Activated CD8-positive, alpha-beta memory T cell treated with anti-CD3 and anti-CD28 coated beads, Interleukin-2, amount 50 U/mL, for 24 hours (primary cell): ENCODE measurements around the gene KCNQ2.

Experiments
- DNase-seq: peaks from one replicate; pipeline ENCODE4 v3.0.0-alpha.2; 2020; ENCODE audit errors: extremely low read depth

The KCNQ2 gene

DNA sequence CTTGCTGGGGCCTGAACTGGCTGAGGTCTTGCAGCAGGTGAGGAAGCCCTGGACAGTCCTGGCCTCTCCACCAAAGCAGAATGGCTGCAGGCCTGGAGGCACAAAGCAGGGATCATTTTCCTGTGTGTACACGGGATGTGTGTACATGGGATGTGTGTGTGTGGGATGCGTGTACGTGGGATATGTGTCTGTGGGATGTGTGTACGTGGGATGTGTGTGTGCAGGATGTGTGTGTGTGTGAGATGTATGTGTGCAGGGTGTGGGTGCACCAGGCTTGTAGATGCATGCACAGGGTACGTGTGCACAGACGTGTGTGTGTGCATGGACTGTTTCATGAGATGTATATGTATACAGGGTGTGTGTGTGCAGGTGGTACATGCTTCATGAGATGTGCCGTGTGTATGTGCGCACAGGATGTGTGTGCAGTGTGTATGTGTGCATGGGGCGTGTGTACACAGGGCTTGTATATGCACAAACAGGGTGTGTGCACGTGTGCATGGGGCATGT, 103.4 kb downstream of the KCNQ2 start:
- no peak for DNase-seq

DNA sequence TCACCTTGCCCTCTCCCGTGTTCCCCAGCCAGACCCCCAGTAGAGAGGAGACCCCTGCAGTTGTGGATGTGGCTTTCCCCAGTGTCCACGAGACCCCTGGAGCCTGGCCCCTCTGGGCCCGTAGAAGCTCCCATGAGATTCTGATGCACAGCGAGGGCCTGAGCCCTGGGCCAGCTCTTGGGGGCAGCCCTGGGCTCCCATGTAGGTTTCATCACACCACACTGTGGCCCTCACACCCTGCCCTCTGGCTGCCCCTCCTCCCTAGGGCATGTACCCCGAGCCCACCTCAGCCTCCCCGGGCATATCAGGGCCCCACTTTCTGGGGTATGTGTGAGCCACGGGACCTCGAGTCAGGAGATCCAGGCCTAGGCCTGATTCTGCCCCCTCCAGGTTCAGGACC, 104.3 kb downstream of the KCNQ2 start:
- no peak for DNase-seq

DNA sequence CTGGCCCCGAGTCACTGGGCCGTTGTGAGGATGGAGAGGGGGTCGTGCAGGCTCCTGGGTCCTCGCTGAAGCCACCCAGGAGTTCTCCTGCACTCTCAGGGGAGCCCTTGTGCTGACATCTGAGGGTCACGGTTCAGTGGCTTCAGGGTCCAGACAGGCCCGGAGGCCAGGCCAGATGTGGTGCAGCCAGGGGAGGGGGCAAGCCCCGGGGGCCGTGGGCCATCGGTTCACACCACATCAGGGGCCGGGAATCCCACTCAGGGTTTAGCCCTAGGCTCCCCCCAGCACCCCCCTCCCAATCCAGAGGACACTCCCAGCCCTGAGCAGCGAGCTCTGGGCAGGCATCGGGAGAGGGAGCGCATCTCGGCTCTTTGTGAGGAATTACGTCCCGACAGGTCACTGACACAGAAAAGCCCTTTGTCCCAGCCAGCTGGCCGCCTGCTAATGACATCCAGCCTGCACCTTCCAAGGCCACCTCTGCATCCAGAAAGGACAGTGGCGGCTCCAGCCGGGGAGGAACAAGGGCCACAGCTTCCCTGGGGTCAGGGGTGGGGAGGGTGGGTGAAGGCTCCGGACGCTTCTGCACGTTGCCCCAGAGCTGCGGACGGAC, 104.9 kb downstream of the KCNQ2 start:
- no peak for DNase-seq

DNA sequence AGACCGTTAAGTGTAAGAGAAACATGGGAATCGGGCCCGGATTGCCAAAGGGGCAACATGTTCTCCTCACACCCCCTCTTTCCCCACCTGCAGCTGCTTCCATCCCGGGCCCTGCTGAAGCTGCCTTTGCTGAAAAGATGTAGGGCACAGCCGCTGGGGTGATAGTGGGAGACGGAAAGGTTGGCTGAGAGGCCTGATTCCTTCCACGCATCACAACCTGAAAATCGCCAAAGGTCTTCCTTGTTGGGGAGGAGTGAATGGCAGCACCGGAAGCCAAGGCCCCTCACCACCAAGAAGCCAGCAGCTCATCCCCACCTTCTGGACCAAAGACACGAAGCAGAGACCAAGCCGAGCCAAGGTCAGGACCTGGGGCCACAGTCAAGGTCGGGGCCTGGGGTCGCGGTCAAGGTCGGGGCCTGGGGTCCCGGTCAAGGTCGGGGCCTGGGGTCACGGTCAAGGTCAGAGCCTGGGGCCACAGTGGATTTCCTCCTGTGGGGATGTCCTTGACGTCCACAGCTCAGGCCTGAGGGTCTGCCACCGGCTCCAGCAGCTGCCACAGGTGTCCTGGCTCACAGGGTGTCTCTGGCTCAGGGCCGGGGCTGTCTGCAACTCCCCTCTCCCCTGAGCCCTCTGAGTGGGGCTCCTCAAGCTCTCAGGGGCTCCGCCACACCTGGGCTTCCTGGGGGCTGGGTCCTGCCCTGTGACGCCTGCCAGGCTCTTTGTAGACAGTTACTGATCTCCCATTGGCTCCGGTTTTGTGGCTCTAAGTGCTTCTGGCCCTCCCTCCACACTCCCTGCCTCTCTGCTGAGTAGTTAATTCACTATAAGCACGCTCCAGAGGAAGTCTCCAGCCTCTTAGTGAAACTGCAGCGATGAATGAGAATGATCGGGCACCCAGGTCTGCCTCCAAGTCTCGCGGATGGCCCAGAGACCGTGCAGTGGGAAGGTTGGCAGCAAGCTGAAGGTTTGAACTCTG, 105.8 kb downstream of the KCNQ2 start:
- no peak for DNase-seq

DNA sequence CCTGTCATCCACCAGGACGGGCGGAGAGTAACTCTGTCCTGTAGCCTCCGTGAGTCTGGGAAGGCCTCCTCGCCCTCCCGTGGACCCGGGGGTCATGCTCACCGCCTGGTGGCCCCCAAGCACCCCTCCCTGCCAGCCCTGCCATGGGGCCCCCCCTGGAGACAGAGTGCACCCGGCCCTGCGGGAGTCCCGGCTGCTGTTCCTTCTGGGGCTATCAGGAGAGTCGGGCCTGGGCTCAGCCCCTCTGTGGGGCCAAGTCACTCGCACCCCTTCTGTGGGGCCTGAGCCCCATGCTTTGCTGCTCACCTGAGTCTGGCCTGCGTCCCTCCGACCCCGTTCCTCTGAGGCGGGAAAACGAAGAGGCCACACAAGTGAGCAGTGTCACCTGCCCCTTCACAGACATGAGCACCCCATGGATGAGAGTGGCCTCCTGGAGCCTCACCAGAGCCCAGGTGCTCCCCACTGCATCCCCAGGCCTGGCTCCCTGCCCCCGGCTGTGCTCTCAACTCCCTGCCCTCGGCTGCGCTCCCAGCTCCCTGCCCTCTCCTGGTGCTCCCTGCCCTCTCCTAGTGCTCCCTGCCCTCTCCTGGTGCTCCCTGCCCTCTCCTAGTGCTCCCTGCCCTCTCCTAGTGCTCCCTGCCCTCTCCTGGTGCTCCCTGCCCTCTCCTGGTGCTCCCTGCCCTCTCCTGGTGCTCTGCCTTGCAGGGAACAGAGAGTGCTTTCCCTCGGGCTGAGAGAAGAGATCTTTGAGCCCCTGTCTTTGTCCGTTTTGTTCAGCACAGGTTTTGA, 106.7 kb downstream of the KCNQ2 start:
- no peak for DNase-seq

DNA sequence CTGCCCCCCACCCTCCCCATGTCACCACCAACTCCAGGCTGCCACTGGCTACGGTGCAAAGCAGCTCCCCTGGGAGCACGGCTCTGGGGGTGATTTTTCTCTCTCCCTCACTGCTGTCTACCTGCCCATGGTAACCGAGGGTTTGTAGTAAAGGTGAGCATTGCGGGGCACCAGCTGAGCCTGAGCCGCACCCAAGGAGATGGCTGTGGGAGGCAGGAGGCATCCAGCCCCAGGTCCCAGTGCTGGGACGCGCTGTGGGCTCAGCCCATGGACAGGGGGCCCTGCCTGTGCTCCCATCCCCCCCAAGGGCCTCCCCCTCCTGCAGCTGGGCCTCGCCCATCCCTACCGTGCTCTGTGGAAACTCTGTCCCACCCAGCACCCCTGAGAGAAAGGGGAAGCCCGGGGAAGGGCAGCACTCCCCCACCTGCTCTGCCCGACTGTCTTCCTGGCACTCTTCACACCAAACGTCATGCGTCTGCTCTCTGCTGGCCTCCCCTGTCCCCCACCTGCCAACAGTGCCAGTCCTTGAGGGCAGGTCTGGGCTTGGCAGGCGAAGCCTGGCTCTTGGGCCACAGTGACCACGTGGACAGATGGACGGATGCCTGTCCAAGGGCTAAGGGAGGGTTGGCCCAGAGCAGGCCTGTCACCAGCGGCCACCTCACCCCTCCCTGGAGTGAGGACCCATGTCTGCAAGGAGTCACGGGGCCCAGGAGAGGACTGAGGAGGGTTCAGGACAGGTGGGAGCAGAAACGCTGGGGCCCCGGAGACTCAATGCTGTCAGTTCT, 107.5 kb downstream of the KCNQ2 start:
- no peak for DNase-seq

DNA sequence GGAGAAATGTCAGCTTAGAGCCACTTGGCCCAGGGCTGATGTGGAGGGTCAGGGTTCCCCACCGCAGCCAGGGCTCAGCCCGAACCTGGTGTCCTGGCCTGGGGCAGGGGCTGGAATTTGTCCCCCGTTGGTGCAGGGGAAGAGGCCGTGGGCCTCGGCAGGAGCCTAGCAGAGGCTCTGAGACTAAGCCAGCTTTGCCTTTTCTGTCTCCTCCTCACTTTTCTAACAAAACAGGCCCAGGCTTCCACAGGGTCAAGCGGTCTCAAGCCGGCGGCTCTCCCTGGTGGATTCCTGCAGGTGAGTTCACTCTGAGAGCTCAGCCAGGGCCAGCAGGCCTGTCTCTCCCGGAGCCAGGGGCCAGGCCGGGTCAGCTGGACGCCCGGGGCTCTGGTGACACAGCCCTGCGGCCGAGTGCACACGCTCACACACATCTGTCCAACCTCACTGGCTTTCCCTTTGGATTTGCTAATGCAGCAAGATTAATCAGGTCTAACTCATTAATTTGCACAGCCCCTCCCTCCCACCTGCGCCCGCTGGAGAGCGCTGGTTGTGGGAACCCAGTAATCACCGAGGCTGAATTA, 108.4 kb downstream of the KCNQ2 start:
- no peak for DNase-seq

DNA sequence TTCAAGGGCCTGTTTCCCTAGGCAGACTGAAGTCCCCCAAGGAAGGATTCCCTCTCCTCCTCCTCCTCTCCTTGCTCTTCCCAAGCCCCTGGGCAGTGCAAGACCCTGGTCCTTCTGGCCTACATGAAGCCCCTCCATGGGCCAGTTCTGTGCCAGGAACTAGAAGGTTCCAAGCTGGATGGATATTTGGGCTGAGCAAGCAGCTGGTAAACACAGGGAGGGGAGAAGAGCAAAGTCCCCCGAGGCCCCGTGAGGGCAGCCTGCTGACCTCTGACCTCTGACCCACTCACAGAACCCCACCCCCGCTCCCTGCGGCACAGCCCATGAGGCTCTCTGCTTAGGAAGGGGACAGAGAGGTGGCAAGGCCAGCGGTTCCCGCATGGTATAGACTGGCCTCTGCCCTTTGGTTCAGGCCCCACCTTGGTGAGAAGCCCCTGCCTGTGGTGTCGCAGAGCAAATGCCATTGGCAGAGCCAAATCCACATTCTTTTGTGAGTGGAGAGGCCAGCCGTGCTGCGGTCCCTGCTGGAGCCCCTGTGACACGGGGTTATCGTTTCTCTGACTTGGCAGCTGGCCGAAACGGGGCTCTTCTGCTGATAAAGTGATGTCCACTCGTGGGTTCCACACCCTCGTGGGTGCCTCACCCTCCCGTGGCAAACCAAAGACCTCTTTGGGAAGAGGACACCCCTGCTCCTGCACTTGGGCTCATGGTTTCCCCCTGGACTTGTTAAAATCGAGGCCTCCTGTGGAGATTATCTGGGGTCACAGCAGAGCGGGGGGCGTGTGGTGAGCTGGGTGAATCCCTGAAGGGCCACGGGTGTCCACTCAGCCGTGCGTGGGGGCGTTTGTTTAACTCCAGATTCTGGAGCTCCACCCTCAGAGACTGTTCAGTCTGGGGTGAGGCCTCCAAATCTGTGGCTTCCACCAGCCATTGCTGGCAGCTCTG, 109.2 kb downstream of the KCNQ2 start:
- no peak for DNase-seq

DNA sequence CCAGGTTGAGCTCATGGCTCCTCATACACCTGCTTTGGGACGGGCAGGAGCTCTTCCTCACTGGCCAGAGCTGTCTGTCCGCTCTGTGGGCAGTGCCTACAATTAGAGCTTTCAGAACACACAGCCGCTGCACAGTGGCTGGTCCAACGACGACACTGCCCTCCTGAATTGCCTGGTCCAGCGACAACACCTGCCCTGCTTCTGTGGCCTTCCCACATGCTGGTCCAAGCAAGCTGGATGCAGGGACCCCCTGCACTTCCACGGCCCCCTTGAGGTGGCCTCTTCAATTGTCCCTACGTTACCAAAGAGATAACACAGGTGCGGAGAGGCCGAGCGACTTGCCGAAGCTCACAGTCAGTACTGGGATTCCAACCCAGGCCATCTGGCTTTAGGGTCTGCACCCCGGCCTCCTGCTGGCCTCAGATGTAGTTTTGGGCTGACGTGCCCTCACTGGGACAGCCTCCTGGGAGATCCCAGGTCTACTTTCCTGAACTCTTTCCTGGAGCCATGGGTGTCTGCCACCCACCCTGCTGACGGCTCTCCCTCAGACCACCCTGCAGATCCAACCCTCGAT, 109.9 kb downstream of the KCNQ2 start:
- DNase-seq = no peak

DNA sequence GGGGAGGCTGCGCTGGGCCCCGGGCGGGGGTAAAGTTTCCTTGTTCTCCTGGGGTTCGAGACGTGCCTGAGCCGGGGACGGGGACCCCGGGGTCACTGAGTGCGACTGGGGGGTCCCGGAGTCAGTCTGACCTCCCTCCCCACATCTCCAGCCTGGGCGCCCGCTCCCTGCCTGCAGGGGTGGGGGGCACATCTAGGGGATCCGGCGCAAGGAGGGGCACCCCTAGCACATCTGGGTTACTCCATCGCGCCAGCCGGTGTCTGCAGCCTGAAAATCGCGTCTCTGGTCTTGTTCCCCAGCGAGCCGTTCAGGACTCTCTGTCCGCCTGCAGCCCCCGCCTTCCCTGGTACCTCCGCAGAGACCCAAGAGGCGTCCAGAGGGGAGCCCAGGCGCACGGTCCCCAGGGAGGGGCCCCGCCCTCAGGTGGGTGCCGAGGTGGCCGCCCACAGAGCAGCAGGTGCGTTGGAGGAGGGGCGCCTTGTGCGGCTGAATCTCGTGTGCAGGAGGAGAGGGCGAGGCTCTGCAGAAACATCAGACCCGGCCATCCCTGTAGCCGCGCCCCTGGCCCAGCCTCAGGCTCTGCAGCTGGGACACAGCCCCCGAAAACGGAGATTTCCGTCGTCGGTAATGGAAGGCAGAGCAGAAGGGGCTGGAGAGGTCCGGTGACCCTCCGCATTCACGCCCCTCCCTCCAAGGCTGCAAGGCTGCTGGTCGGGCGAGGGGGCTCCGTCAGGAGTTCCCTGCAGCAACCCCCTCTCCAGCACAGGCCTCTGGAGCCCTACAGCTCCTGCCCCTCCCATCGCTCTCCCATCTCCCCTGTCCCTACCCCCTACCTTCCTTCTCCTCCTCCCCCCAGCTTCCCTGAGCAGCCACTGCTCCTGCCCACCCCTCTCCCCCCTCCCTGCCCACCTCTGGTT, 110.7 kb downstream of the KCNQ2 start:
- DNase-seq = no peak

DNA sequence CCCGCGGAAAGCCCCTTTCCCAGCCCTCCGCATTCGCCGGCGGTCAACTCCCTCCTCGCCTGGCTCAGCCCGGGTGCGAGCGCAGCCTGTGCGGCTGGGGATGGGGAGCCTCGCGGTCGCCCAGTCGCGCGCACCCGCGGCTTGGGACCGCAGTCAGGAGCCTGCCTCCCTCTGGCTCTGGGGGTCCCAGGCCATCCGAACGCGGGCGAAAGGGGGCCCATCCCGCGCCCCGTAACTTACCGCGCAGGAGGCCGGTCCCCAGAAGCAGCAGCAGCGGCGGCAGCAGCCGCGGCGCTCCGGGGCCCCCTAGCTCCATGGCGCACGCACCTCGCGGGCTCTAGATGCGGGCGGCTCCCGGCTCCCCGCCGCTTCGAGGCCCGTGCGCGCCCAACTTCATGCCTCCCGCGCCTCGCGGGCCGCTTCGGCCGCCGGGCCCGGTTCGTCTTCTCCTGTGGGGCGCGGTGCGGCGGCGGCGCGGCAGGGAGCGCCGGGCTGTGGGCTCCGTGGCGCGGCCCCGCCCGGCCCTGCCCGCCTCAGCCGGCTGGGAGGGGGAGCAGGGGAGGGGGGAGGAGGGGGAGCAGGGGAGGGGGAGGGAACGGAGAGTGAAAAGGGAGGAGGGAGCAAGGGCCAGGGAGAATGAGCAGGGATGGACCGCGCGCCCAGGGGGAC, 111.5 kb downstream of the KCNQ2 start, which contains the start of gene CHRNA4:
Gene CHRNA4 (minus strand): TSS at position 500 of the 669 bp plus-strand sequence. CDS start 184 bp downstream, at position 316.
- DNase-seq = no peak

DNA sequence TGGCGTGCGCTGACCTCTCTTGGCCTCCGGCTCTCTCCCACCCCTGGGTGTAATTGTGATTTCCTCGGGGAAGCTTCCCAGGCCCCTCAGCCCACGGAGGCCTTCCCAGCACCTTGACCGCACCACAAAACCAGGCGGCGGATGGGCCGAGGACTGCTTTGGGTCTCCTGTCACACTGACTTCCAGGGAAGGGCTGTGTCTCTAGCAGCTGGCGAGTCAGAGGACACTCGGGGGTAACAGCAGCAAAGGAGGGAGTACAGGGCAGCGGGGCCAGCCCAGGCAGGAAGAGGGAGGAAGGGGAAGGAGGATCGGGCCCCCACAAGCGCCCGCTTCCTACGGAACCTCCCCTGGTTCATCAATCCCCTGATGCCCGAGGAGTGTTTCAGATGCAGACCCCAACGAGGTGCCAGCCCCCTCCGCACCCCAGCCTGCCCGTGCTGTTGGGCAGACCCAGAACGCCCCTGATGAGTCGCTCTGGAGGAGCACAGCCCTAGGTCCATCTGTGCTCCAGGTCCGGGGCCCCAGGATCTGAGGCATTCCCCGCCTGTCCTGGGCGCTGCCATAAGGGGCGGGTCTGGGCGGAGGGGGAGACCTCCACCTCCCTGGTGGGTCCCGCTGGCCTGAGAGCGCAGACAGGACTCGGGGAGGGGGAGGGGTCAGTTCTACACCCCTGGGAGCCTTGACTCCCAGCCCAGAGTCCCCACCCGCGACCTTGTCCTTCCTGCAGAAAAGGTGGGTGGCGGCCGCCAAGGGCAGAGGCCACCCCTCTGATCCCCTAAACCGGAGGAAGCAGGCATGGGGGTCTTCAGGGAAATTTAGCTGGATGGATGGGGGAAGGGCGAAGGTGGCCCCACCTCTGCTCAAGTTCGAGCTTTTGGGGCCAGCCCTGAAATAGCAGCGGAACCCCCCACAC, 112.3 kb downstream of the KCNQ2 start:
- no peak for DNase-seq

DNA sequence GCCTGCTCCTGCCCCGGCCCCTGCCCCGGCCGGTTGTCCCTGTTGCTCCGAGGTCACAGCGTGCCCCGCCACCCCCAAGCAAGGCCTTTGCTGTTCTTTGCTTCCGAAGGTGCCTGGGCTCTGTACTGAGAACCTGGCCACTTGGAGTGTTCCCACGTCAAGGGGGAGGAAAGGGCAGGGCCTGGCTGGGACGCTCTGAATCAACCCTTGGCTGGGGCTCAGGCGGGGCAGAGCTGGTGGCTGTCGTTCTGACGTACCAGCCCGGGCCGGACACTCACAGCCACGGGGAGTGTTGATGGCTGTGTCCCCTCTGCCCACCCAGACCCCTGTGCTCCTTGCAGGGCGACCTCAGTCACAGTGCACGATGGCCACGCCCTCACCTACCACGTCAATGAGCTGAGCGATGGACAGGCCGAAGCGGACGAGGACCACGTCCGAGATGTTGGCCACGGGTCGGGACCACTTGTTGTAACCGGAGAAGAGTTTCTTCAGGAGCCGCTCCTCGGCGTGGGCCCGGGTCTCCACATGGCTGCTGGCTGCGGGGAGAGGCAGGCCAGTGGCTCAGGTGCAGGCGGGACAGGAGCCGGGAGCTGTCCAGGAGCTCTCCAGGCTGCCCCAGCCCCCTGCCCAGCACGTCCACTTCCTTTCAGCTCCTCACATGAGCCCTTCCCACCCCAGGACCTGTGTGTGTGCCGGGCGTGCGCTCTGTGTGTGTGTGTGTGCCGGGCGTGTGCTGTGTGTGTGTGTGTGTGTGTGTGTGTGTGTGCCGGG, 113.1 kb downstream of the KCNQ2 start:
- no peak for DNase-seq

DNA sequence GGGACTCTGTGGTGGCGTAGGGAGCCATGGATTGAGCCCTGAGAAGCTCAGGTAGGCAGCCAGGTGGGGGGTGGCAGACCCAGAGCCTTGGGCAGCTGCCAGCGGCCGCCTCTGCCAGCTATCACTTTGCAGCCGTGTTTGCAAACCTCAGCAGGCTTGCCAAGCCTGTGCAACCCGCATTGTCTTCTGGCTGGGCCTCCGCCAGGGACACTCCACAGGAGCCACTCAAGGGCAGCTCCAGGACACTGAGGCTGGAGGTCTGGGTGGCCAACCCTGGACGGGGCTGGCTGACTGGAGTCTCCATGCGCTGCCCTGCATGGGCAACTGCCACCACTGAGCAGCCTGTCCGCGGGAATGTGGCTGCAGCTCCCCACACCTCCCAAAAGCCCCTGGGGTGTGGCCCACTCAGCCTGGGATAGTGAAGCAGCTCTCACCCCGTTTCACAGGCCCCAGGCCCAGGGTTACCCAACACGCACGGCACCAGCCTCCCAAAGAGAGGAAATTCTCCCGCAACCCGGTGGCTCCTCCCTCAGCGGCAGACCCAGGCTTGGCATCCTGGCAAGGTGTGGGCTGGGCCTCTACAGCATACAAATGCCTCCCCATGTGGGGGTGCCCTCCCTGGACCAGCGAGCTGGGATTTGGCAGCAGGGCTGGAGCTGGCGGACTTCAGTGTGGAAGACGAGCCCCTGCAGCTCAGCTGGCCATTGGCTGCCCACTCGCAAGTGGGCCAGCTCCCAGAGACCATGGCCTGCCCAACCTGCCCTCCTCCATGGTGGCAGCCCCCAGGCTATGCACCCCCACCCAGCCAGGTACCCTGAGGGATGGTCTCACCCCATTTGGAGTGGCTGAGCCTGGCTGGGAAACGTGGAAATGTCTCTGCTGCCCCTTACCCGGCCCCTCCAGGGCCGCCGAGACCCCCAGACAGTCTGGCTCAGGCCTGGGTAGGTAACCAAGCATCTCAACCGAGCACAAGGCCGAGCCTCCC, 114.2 kb downstream of the KCNQ2 start:
- DNase-seq = no peak
